A673 (cell line): ENCODE measurements around the gene A2M. TPM values are rescaled to one million over a fixed set of nuclear protein-coding genes. Genes with fewer than 3 reads are reported as not detected.

Experiments used
- BruUV-seq: library from RNA; stranded (reverse); fragments of 400-500 nt; replicated peaks from 2 replicates; lab custom pipeline; 2021; lab: Mats Ljungman, UMichigan
- CTCF ChIA-PET: fragments of 300-600 bp; sonication (Branson Sonifier 250); formaldehyde crosslinking; loops from one replicate; lab custom pipeline; 2022; ENCODE audit warnings: antibody characterized with exemption; lab: Charles Lee
- POLR2A ChIA-PET: fragments of 300-600 bp; sonication (Branson Sonifier 250); formaldehyde crosslinking; loops from one replicate; lab custom pipeline; 2022; ENCODE audit warnings: antibody characterized with exemption; ENCODE audit not compliant: low non-redundant PET; lab: Charles Lee
- DNase-seq: peaks from one replicate; pipeline ENCODE4 v3.0.0-alpha.2; 2015; ENCODE audit warnings: low spot score
- H3K27ac ChIP-seq: fragments of 200-600 bp; sonication (generic); 2 replicates; pipeline ENCODE4 v1.5.1; 2016; ENCODE audit warnings: mixed run types, low read depth, mild to moderate bottlenecking, mixed read lengths, antibody characterized with exemption, low read length; ENCODE audit not compliant: poor library complexity, severe bottlenecking
- H3K27me3 ChIP-seq: fragments of 200-600 bp; sonication (generic); replicated peaks from 2 replicates; pipeline ENCODE4 v1.6.1; 2017; ENCODE audit warnings: mixed run types, low read depth, mild to moderate bottlenecking, mixed read lengths, antibody characterized with exemption, low read length; ENCODE audit not compliant: insufficient read depth, poor library complexity
- H3K36me3 ChIP-seq: fragments of 200-600 bp; sonication (generic); 2 replicates; pipeline ENCODE4 v1.6.1; 2016; ENCODE audit warnings: mixed run types, mild to moderate bottlenecking, mixed read lengths, antibody characterized with exemption, low read length; ENCODE audit not compliant: insufficient read depth, poor library complexity, severe bottlenecking
- H3K4me1 ChIP-seq: fragments of 200-600 bp; sonication (generic); 2 replicates; pipeline ENCODE4 v1.6.1; 2017; ENCODE audit warnings: mixed run types, mild to moderate bottlenecking, mixed read lengths, antibody characterized with exemption, low read length; ENCODE audit not compliant: insufficient read depth, poor library complexity, severe bottlenecking
- H3K4me3 ChIP-seq: fragments of 200-600 bp; sonication (generic); 2 replicates; pipeline ENCODE4 v1.5.1; 2016; ENCODE audit warnings: low read depth, mixed run types, mild to moderate bottlenecking, mixed read lengths, low read length; ENCODE audit not compliant: poor library complexity, severe bottlenecking
- H3K9me3 ChIP-seq: fragments of 200-600 bp; sonication (generic); 2 replicates; pipeline ENCODE4 v1.6.1; 2016; ENCODE audit warnings: mixed run types, low read depth, mild to moderate bottlenecking, mixed read lengths, antibody characterized with exemption, low read length; ENCODE audit not compliant: poor library complexity, severe bottlenecking
- CTCF ChIP-seq: fragments of 300-800, 200-600 bp; sonication (generic); conservative IDR thresholded peaks from 2 replicates; pipeline ENCODE4 v1.5.1; 2017; ENCODE audit warnings: low read depth, mild to moderate bottlenecking, antibody characterized with exemption, low read length, moderate library complexity, mixed read lengths
- EZH2 ChIP-seq: fragments of 200-600 bp; sonication (generic); IDR thresholded peaks from 2 replicates; pipeline ENCODE4 v1.6.1; 2017; ENCODE audit warnings: borderline replicate concordance, low read depth, mild to moderate bottlenecking, mixed read lengths, antibody characterized with exemption, low read length; ENCODE audit not compliant: poor library complexity, severe bottlenecking
- intact Hi-C: fragments of 100-400 bp; cut with micrococcal nuclease; formaldehyde crosslinking; loops from one replicate; pipeline ENCODE4 v1.10.0; 2022; ENCODE audit not compliant: unreplicated experiment
- total RNA-seq: library from RNA; stranded (reverse); gene quantifications from 2 replicates; pipeline ENCODE4 v1.2.3, GENCODE V29; 2021

A2M gene
- total RNA-seq, 1 experiment from 2014 or later = 1.3 TPM

- no peak overlapping the region for H3K27ac ChIP-seq
These were observed 6.6 kb downstream of the A2M start for GRCh38 chr12:9109213-9109522.

GRCh38 chr12:9108504-9109212 is 7.1 kb downstream of the A2M start:
- POLR2A ChIA-PET = no interaction called here

More at GRCh38 chr12:9109213-9109522, 6.6 kb downstream of the A2M start:
- intact Hi-C loops = no loop called here
- H3K4me1 ChIP-seq = no peaks in the 10 kb centered on the region
- no peak for DNase-seq
- BruUV-seq = no TSS peak
- POLR2A ChIA-PET = no interaction called here
- H3K36me3 ChIP-seq = no peaks in the 10 kb centered on the region
- H3K4me3 ChIP-seq = no peak overlapping the region
- TF ChIP-seq CTCF (no peak), EZH2 (no peak)
- H3K9me3 ChIP-seq = no peaks in the 10 kb centered on the region
- CTCF ChIA-PET = no interaction called here
- peaks cover 6% of the 10 kb centered on the region for H3K27me3 ChIP-seq

GRCh38 chr12:9107542-9107873 is 8.2 kb downstream of the A2M start:
- CTCF ChIA-PET = no interaction called here
- DNase-seq = no peak
- no peak overlapping the region for H3K4me3 ChIP-seq
- POLR2A ChIA-PET = no interaction called here
- BruUV-seq = no TSS peak
- no peak overlapping the region for H3K27ac ChIP-seq
- intact Hi-C loops = no loop called here
- peaks cover 6% of the 10 kb centered on the region for H3K27me3 ChIP-seq
- no peaks in the 10 kb centered on the region for H3K4me1 ChIP-seq
- TF ChIP-seq CTCF (no peak), EZH2 (no peak)
- no peaks in the 10 kb centered on the region for H3K36me3 ChIP-seq
- no peaks in the 10 kb centered on the region for H3K9me3 ChIP-seq

More at GRCh38 chr12:9108504-9109212, 7.1 kb downstream of the A2M start:
- CTCF ChIA-PET = no interaction called here
- H3K36me3 ChIP-seq = no peaks in the 10 kb centered on the region
- H3K4me1 ChIP-seq = no peaks in the 10 kb centered on the region
- H3K27ac ChIP-seq = no peak overlapping the region
- TF ChIP-seq CTCF (no peak), EZH2 (no peak)
- BruUV-seq = no TSS peak
- H3K4me3 ChIP-seq = no peak overlapping the region
- H3K27me3 ChIP-seq = peaks cover 6% of the 10 kb centered on the region
- intact Hi-C loops = no loop called here
- no peak for DNase-seq
- no peaks in the 10 kb centered on the region for H3K9me3 ChIP-seq
